Fibroblast of lung (primary cell): ENCODE measurements around the gene FAM174A. TPM values are rescaled to one million over a fixed set of nuclear protein-coding genes. Genes with fewer than 3 reads are reported as not detected.

Experiments
- DNase-seq, 2 donors: peaks; one replicate each; pipeline versions ENCODE4 v3.0.0 to v3.0.0-alpha.2; 2010; ENCODE audit warnings: low read depth in 2 of 2
- H2AFZ ChIP-seq: 2 replicates; pipeline ENCODE4 v1.5.1; 2012; ENCODE audit warnings: low read length, control low read depth, inconsistent platforms
- H3K27ac ChIP-seq: 2 replicates; pipeline ENCODE4 v1.5.1; 2011; ENCODE audit warnings: low read length, control low read depth; ENCODE audit not compliant: insufficient read depth
- H3K27me3 ChIP-seq: 2 replicates; pipeline ENCODE4 v1.5.1; 2011; ENCODE audit warnings: mild to moderate bottlenecking, low read length; ENCODE audit not compliant: control insufficient read depth, insufficient read depth
- H3K36me3 ChIP-seq: 2 replicates; pipeline ENCODE4 v1.5.1; 2011; ENCODE audit warnings: low read length; ENCODE audit not compliant: control insufficient read depth, insufficient read depth
- H3K4me1 ChIP-seq: 2 replicates; pipeline ENCODE4 v1.5.1; 2011; ENCODE audit warnings: low read length; ENCODE audit not compliant: control insufficient read depth, insufficient read depth; ENCODE audit errors: extremely low read depth
- H3K4me2 ChIP-seq: 2 replicates; pipeline ENCODE4 v1.5.1; 2011; ENCODE audit warnings: low read length, control low read depth; ENCODE audit not compliant: insufficient read depth; ENCODE audit errors: extremely low read depth
- H3K4me3 ChIP-seq, 4 experiments: fragments of 200-600 bp in 1 of 4; sonication (generic) in 1 of 4; replicated peaks in 1 of 4; 2 replicates each; pipeline ENCODE4 v1.5.1; 2011 to 2016; ENCODE audit warnings: low read length in 4 of 4, low read depth in 3 of 4, mild to moderate bottlenecking in 3 of 4, control low read depth in 2 of 4, inconsistent platforms in 1 of 4, mixed read lengths in 1 of 4; ENCODE audit not compliant: insufficient read depth in 1 of 4; ENCODE audit errors: control extremely low read depth in 1 of 4
- H3K79me2 ChIP-seq: 2 replicates; pipeline ENCODE4 v1.5.1; 2012; ENCODE audit warnings: mild to moderate bottlenecking, low read length, inconsistent platforms; ENCODE audit not compliant: control insufficient read depth, insufficient read depth
- H3K9ac ChIP-seq: 2 replicates; pipeline ENCODE4 v1.5.1; 2011; ENCODE audit warnings: mild to moderate bottlenecking, low read length, control low read depth; ENCODE audit not compliant: insufficient read depth
- H3K9me3 ChIP-seq: 2 replicates; pipeline ENCODE4 v1.5.1; 2012; ENCODE audit warnings: low read depth, low read length; ENCODE audit not compliant: control insufficient read depth, insufficient read depth
- H4K20me1 ChIP-seq: 2 replicates; pipeline ENCODE4 v1.5.1; 2011; ENCODE audit warnings: low read length; ENCODE audit not compliant: control insufficient read depth, insufficient read depth; ENCODE audit errors: extremely low read depth
- EZH2 ChIP-seq: IDR thresholded peaks from 2 replicates; pipeline ENCODE4 v1.5.1; 2012; ENCODE audit warnings: low read length, control low read depth, mild to moderate bottlenecking; ENCODE audit errors: missing control alignments
- polyA plus RNA-seq, 2 donors: library from polyadenylated mRNA; depleted of rRNA in 1 of 2; stranded (reverse) in 1 of 2; unstranded in 1 of 2; fragments of >200 nt; gene quantifications; 2 replicates each; pipeline ENCODE4 v1.2.1, GENCODE V29; 2011 to 2012; ENCODE audit warnings: missing spikeins in 1 of 2
- total RNA-seq: library from RNA; depleted of rRNA; stranded (reverse); fragments of >200 nt; gene quantifications from 2 replicates; pipeline ENCODE4 v1.2.1, GENCODE V29; 2014
- TF ChIP-seq, protein P1 (sequence below), 2 donors: IDR thresholded peaks in 1 of 2; conservative IDR thresholded peaks in 1 of 2; 1 replicate in 1 of 2; 2 replicates in 1 of 2; pipeline ENCODE4 v1.5.1; 2011 to 2012; ENCODE audit warnings: low read length in 2 of 2, control low read depth in 1 of 2, inconsistent platforms in 1 of 2, low read depth in 1 of 2, mild to moderate bottlenecking in 1 of 2

Gene FAM174A
- total and polyA plus RNA-seq, 2 donors (not counting 1 experiment from before 2014, with no cell fraction given) = 9.6 to 20.0 TPM

DNA sequence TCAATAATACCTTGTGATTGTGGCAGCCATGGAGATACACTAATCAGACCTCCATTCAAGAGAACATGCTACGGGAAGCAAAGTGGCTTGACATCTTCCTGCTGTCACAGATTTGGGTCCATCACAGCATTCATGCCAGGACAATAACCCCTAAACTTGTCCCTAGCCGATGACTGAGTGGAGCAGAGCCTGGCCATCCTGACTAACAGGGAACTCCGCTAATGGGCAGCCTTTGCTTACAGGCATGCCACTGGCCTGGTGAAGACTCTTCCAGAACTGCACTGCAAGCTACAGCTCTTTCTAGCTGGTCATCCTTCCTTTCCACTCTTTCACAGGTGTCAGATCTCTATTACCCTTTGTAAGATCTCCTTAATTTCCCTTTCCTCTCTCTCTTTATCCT, 16.0 kb downstream of the FAM174A start:
- Histone ChIP-seq H2AFZ (no peak overlapping the region), H3K79me2 (no peaks in the 10 kb centered on the region), H3K27me3 (no peaks in the 10 kb centered on the region), H3K9me3 (no peaks in the 10 kb centered on the region), H3K36me3 (no peaks in the 10 kb centered on the region), H3K27ac (no peak overlapping the region), H3K9ac (no peak overlapping the region), H3K4me3 (no peak overlapping the region), H3K4me2 (no peak overlapping the region), H4K20me1 (no peaks in the 10 kb centered on the region), H3K4me1 (no peaks in the 10 kb centered on the region)
- TF ChIP-seq EZH2 = no peak
- TF ChIP-seq, protein P1, sequence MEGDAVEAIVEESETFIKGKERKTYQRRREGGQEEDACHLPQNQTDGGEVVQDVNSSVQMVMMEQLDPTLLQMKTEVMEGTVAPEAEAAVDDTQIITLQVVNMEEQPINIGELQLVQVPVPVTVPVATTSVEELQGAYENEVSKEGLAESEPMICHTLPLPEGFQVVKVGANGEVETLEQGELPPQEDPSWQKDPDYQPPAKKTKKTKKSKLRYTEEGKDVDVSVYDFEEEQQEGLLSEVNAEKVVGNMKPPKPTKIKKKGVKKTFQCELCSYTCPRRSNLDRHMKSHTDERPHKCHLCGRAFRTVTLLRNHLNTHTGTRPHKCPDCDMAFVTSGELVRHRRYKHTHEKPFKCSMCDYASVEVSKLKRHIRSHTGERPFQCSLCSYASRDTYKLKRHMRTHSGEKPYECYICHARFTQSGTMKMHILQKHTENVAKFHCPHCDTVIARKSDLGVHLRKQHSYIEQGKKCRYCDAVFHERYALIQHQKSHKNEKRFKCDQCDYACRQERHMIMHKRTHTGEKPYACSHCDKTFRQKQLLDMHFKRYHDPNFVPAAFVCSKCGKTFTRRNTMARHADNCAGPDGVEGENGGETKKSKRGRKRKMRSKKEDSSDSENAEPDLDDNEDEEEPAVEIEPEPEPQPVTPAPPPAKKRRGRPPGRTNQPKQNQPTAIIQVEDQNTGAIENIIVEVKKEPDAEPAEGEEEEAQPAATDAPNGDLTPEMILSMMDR (conservative IDR thresholded peaks at IDR 0.05 in 1 of 2, IDR thresholded peaks at IDR 0.05 in 1 of 2; ENCODE audit: low read depth in 1 of 2, low read length in 2 of 2) = no peak
- no peak for DNase-seq

DNA sequence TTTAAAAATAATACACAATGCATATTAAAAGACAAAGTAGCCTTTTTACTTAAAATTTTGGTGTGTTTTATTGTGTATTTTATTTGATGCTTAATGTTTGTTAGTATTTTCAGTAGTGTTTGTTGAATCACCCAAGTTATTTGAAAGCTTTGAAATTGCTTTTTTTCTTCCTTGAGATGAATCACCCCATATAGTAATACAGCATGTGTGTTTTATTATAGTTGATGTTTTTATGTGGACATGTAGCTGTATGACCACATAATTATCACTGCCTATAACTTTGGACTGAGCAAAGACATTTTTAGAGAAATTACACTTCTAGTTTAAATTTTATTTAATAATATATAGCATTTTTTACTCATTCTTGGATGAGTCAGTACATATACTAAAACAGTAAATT, 18.0 kb downstream of the FAM174A start:
- Histone ChIP-seq H4K20me1 (no peaks in the 10 kb centered on the region), H3K4me3 (no peak overlapping the region), H3K27me3 (no peaks in the 10 kb centered on the region), H3K9me3 (no peaks in the 10 kb centered on the region), H3K4me1 (no peaks in the 10 kb centered on the region), H3K4me2 (no peak overlapping the region), H3K36me3 (no peaks in the 10 kb centered on the region), H2AFZ (no peak overlapping the region), H3K9ac (no peak overlapping the region), H3K27ac (no peak overlapping the region), H3K79me2 (no peaks in the 10 kb centered on the region)
- DNase-seq = no peak
- TF ChIP-seq, protein P1 (conservative IDR thresholded peaks at IDR 0.05 in 1 of 2, IDR thresholded peaks at IDR 0.05 in 1 of 2; ENCODE audit: low read depth in 1 of 2, low read length in 2 of 2) = no peak
- TF ChIP-seq EZH2 = no peak

DNA sequence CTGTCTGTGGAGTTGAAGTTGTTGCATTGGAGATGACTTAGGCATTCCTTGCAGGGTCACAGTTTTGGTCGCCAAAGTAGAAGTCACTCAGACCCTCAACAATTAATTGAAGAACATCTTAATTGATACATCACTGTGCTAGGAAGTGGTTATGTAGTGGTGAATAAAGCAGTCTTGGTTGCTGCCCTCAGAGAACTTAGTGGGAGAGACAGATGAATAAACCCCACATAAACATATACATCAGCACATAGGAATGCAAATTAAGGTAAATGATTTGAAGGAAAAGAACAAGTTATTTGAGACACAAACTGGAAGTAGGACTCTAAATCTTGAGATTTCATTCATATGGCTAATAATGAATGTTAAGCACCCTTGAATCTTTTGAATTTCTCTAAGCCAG, 25.7 kb downstream of the FAM174A start:
- TF ChIP-seq, protein P1 (conservative IDR thresholded peaks at IDR 0.05 in 1 of 2, IDR thresholded peaks at IDR 0.05 in 1 of 2; ENCODE audit: low read depth in 1 of 2, low read length in 2 of 2) = no peak
- TF ChIP-seq EZH2 = no peak
- H3K4me1 ChIP-seq = no peaks in the 10 kb centered on the region
- DNase-seq = peak in 1 of 2 donors; percentile 37
- H3K4me3 ChIP-seq = no peak overlapping the region
- no peak overlapping the region for H3K27ac ChIP-seq
- H3K4me2 ChIP-seq = no peak overlapping the region
- no peaks in the 10 kb centered on the region for H3K9me3 ChIP-seq
- no peaks in the 10 kb centered on the region for H3K79me2 ChIP-seq
- no peaks in the 10 kb centered on the region for H3K36me3 ChIP-seq
- H4K20me1 ChIP-seq = no peaks in the 10 kb centered on the region
- no peak overlapping the region for H3K9ac ChIP-seq
- no peaks in the 10 kb centered on the region for H3K27me3 ChIP-seq
- H2AFZ ChIP-seq = no peak overlapping the region
